Endodermal cell (in vitro differentiated cells): ENCODE measurements around the gene EIF4A3. TPM values are rescaled to one million over a fixed set of nuclear protein-coding genes. Genes with fewer than 3 reads are reported as not detected.

Source experiments
- DNase-seq: peaks from one replicate; pipeline ENCODE4 v3.0.0-alpha.2; 2017
- H3K27ac ChIP-seq: 2 replicates; pipeline ENCODE4 v1.5.1; 2013; ENCODE audit warnings: mild to moderate bottlenecking, low read depth, low read length, moderate library complexity
- H3K27me3 ChIP-seq: 2 replicates; pipeline ENCODE4 v1.6.1; 2013; ENCODE audit warnings: mild to moderate bottlenecking, low read length, moderate library complexity; ENCODE audit not compliant: insufficient read depth, control insufficient read depth, poor library complexity, severe bottlenecking
- H3K36me3 ChIP-seq: 2 replicates; pipeline ENCODE4 v1.7.0; 2013; ENCODE audit warnings: mild to moderate bottlenecking, low read length, moderate library complexity; ENCODE audit not compliant: control insufficient read depth, insufficient read depth
- H3K4me1 ChIP-seq: one replicate; pipeline ENCODE4 v1.7.0; 2013; ENCODE audit warnings: low read length; ENCODE audit not compliant: control insufficient read depth, insufficient read depth
- H3K4me3 ChIP-seq: 2 replicates; pipeline ENCODE4 v1.5.1; 2013; ENCODE audit warnings: mild to moderate bottlenecking, low read length, moderate library complexity
- H3K9ac ChIP-seq: 2 replicates; pipeline ENCODE4 v1.6.1; 2013; ENCODE audit warnings: mild to moderate bottlenecking, low read length, moderate library complexity; ENCODE audit not compliant: poor library complexity, severe bottlenecking; ENCODE audit errors: extremely low read depth
- H3K9me3 ChIP-seq: 2 replicates; pipeline ENCODE4 v1.6.1; 2013; ENCODE audit warnings: mild to moderate bottlenecking, low read length, moderate library complexity; ENCODE audit not compliant: control insufficient read depth
- H3K27ac Mint-ChIP-seq: 2 replicates; pipeline ENCODE4 v1.8.0; 2020; ENCODE audit warnings: mixed read lengths
- H3K27me3 Mint-ChIP-seq: 2 replicates; pipeline ENCODE4 v1.8.0; 2021; ENCODE audit warnings: mild to moderate bottlenecking, mixed read lengths; ENCODE audit not compliant: insufficient read depth
- H3K36me3 Mint-ChIP-seq: 2 replicates; pipeline ENCODE4 v1.8.0; 2020; ENCODE audit warnings: low read depth, mixed read lengths
- H3K4me1 Mint-ChIP-seq: 2 replicates; pipeline ENCODE4 v1.8.0; 2020; ENCODE audit warnings: mixed read lengths
- H3K4me3 Mint-ChIP-seq: 2 replicates; pipeline ENCODE4 v1.8.0; 2020; ENCODE audit warnings: mild to moderate bottlenecking, moderate library complexity, mixed read lengths
- H3K9me3 Mint-ChIP-seq: 2 replicates; pipeline ENCODE4 v1.8.0; 2020; ENCODE audit warnings: mild to moderate bottlenecking, mixed read lengths
- CTCF ChIP-seq: fragments of 200-600 bp; sonication (generic); conservative IDR thresholded peaks from 2 replicates; pipeline ENCODE4 v1.5.0; 2021; ENCODE audit warnings: antibody characterized with exemption, mild to moderate bottlenecking
- WGBS, 2 experiments: methylation state at CpG; one replicate each; pipeline versions ENCODE4 v1.1.5 to v1.1.7; 2013; ENCODE audit warnings: missing lambda C conversion rate in 2 of 2, mixed read lengths in 1 of 2; ENCODE audit not compliant: insufficient coverage in 1 of 2, insufficient read length in 1 of 2; 5-methylcytosine and 5-hydroxymethylcytosine counted together
- total RNA-seq, 2 donors: library from RNA; stranded (reverse); fragmentation: NEBNext Ultra II Directional in 1 of 2; extraction: Animal tissue kit (Norgen Biotek cat#: 25700) in 1 of 2; gene quantifications; 2 replicates in 1 of 2; 3 replicates in 1 of 2; pipeline ENCODE4 v1.2.1, GENCODE V29; 2021

Gene EIF4A3
- total RNA-seq, 2 donors from 2014 or later: 107 to 110 TPM

- Mint-ChIP-seq H3K27ac (no peak overlapping the region), H3K27me3 (no peaks in the 10 kb centered on the region)
Observed at GRCh38 chr17:80164185-80164584, 17.3 kb upstream of the EIF4A3 start.

GRCh38 chr17:80163336-80163735 lies 16.4 kb upstream of the EIF4A3 start:
- no peak for TF ChIP-seq CTCF
- Histone ChIP-seq H3K27ac (no peak overlapping the region), H3K4me1 (no peaks in the 10 kb centered on the region), H3K4me3 (no peak overlapping the region), H3K36me3 (no peaks in the 10 kb centered on the region), H3K9me3 (no peaks in the 10 kb centered on the region), H3K27me3 (no peaks in the 10 kb centered on the region), H3K9ac (no peak overlapping the region)
- Mint-ChIP-seq H3K4me1 (peaks cover 15% of the 10 kb centered on the region), H3K27me3 (no peaks in the 10 kb centered on the region), H3K9me3 (no peaks in the 10 kb centered on the region), H3K36me3 (no peaks in the 10 kb centered on the region), H3K4me3 (no peak overlapping the region), H3K27ac (no peak overlapping the region)
- DNase-seq: no peak
- WGBS, 2 experiments: 96% methylated on average over 4 of the region's 4 CpGs; no CpG with 5 or more reads in 1 of the 2 experiments

More at GRCh38 chr17:80164185-80164584, 17.3 kb upstream of the EIF4A3 start:
- no peak overlapping the region for H3K4me3 ChIP-seq
- H3K27me3 ChIP-seq: no peaks in the 10 kb centered on the region
- TF ChIP-seq CTCF: no peak
- H3K4me3 Mint-ChIP-seq: no peak overlapping the region
- 84 to 86% methylated on average over 11 of the region's 11 CpGs for WGBS, 2 experiments
- DNase-seq: no peak
- no peaks in the 10 kb centered on the region for H3K36me3 ChIP-seq
- no peak overlapping the region for H3K27ac ChIP-seq
- H3K9me3 Mint-ChIP-seq: no peaks in the 10 kb centered on the region
- peaks cover 15% of the 10 kb centered on the region for H3K4me1 Mint-ChIP-seq
- no peaks in the 10 kb centered on the region for H3K4me1 ChIP-seq
- H3K36me3 Mint-ChIP-seq: no peaks in the 10 kb centered on the region
- H3K9ac ChIP-seq: no peak overlapping the region
- no peaks in the 10 kb centered on the region for H3K9me3 ChIP-seq

- Mint-ChIP-seq H3K4me3 (no peak overlapping the region), H3K27me3 (no peaks in the 10 kb centered on the region), H3K9me3 (peaks cover 24% of the 10 kb centered on the region), H3K36me3 (peaks cover 3% of the 10 kb centered on the region), H3K27ac (no peak overlapping the region), H3K4me1 (peaks cover 15% of the 10 kb centered on the region)
- no peak for DNase-seq
- Histone ChIP-seq H3K4me3 (no peak overlapping the region), H3K4me1 (no peaks in the 10 kb centered on the region), H3K27me3 (no peaks in the 10 kb centered on the region), H3K9me3 (peaks cover 27% of the 10 kb centered on the region), H3K36me3 (no peaks in the 10 kb centered on the region), H3K27ac (no peak overlapping the region), H3K9ac (no peak overlapping the region)
- TF ChIP-seq CTCF: no peak
- 29 to 31% methylated on average over 3 of the region's 3 CpGs for WGBS, 2 experiments
Observed at GRCh38 chr17:80160536-80160935, 13.6 kb upstream of the EIF4A3 start.
